ENCODE results near the gene CCBE1.

DNA sequence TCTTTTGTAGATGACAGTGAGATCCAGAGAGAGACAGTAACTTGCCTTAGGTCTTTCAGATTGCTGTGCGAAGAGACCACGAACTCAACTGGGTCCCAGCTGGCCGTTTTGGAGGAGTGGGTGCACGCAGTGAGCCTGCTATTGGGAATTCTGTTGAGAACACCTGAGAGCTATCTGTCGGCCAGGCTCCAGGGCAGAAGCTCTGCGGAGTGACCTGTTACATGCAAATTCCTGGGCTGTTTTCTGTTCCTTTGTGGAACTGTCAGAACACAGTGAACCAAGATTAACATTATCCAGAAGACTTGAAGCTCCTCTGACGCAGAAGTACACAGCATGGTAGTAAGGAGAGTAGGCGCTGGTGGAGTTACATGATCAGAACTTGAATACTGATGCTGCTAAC, 238.6 kb downstream of the CCBE1 start:
- TF ChIP-seq, protein P1, sequence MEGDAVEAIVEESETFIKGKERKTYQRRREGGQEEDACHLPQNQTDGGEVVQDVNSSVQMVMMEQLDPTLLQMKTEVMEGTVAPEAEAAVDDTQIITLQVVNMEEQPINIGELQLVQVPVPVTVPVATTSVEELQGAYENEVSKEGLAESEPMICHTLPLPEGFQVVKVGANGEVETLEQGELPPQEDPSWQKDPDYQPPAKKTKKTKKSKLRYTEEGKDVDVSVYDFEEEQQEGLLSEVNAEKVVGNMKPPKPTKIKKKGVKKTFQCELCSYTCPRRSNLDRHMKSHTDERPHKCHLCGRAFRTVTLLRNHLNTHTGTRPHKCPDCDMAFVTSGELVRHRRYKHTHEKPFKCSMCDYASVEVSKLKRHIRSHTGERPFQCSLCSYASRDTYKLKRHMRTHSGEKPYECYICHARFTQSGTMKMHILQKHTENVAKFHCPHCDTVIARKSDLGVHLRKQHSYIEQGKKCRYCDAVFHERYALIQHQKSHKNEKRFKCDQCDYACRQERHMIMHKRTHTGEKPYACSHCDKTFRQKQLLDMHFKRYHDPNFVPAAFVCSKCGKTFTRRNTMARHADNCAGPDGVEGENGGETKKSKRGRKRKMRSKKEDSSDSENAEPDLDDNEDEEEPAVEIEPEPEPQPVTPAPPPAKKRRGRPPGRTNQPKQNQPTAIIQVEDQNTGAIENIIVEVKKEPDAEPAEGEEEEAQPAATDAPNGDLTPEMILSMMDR (IDR thresholded peaks at IDR 0.05): no peak
- TF ChIP-seq POLR2A (IDR thresholded peaks at IDR 0.05): no peak

All from uterus (tissue), 2 donors.